HL-60 (cell line): Measurements from ENCODE around the gene GLRX2.

Experiments
- DNase-seq, 2 experiments: peaks; one replicate each; pipeline ENCODE4 v3.0.0-alpha.2; 2010 to 2020; ENCODE audit warnings: low read depth in 1 of 2, low spot score in 1 of 2
- H3K27ac ChIP-seq: fragments of 250-450 bp; sonication (Bioruptor Pico); replicated peaks from 2 replicates; pipeline ENCODE4 v1.5.1; 2020; ENCODE audit warnings: mild to moderate bottlenecking, moderate library complexity
- H3K27me3 ChIP-seq: fragments of 250-450 bp; sonication (Bioruptor Pico); 2 replicates; pipeline ENCODE4 v1.5.1; 2021; ENCODE audit warnings: mild to moderate bottlenecking, moderate library complexity; ENCODE audit not compliant: insufficient read depth, poor library complexity, severe bottlenecking
- H3K4me3 ChIP-seq: replicated peaks from 2 replicates; pipeline ENCODE4 v1.5.1; 2011; ENCODE audit warnings: mild to moderate bottlenecking, control low read depth, low read length; ENCODE audit not compliant: insufficient read depth
- GABPA ChIP-seq: IDR thresholded peaks from 2 replicates; pipeline ENCODE4 v1.6.1; 2012; ENCODE audit warnings: low read depth
- POLR2AphosphoS5 ChIP-seq: IDR thresholded peaks from 2 replicates; pipeline ENCODE4 v1.6.1; 2012; ENCODE audit warnings: low read depth
- REST ChIP-seq: IDR thresholded peaks from 2 replicates; pipeline ENCODE4 v1.6.1; 2012; ENCODE audit warnings: low read depth; ENCODE audit not compliant: insufficient replicate concordance
- SPI1 ChIP-seq: IDR thresholded peaks from 2 replicates; pipeline ENCODE4 v1.6.1; 2012; ENCODE audit warnings: low read depth, mild to moderate bottlenecking, borderline replicate concordance
- TF ChIP-seq, protein P1 (sequence below): IDR thresholded peaks from one replicate; pipeline ENCODE4 v1.5.1; 2011; ENCODE audit warnings: low read length, control low read depth, inconsistent platforms; ENCODE audit not compliant: insufficient read depth

The GLRX2 gene

GRCh38 chr1:193070386-193070753 lies 34.8 kb downstream of the GLRX2 start:
- peak overlapping the region; percentile 33 for H3K27ac ChIP-seq
- H3K4me3 ChIP-seq: no peak overlapping the region
- TF ChIP-seq REST (no peak), POLR2AphosphoS5 (no peak), GABPA (no peak), SPI1 (no peak)
- TF ChIP-seq, protein P1, sequence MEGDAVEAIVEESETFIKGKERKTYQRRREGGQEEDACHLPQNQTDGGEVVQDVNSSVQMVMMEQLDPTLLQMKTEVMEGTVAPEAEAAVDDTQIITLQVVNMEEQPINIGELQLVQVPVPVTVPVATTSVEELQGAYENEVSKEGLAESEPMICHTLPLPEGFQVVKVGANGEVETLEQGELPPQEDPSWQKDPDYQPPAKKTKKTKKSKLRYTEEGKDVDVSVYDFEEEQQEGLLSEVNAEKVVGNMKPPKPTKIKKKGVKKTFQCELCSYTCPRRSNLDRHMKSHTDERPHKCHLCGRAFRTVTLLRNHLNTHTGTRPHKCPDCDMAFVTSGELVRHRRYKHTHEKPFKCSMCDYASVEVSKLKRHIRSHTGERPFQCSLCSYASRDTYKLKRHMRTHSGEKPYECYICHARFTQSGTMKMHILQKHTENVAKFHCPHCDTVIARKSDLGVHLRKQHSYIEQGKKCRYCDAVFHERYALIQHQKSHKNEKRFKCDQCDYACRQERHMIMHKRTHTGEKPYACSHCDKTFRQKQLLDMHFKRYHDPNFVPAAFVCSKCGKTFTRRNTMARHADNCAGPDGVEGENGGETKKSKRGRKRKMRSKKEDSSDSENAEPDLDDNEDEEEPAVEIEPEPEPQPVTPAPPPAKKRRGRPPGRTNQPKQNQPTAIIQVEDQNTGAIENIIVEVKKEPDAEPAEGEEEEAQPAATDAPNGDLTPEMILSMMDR: no peak
- no peaks in the 10 kb centered on the region for H3K27me3 ChIP-seq
- no peak for DNase-seq

DNA sequence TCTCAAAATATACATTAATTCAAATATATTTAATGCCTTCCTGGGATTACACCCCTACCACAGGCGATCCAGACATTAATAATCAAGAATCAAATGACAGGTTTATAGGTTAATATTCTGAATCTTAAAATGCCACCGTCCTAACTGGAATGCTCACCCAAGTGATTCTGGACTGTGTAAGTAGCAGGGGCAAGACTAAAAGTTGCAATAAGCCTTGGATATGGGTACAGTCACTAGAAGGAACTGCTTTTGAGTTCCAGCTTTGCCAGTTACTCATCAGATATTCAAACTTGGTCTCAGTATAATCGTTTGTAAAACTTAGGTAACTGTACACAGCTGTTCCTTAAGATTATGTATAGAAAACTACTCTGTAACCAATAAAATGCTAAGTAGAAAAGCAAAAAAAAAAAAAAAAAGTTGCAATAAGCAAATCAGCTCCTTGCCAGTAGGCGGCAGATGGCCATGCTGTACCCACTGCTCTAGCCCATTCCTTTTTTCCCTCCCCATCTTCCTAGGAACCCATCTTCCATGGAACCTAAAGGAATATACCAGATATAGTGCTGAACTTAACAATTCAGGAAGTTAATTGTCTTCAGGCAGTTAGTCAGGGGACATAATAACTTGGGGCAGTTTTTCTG lies 35.3 kb downstream of the GLRX2 start:
- DNase-seq: no peak
- no peaks in the 10 kb centered on the region for H3K27me3 ChIP-seq
- H3K4me3 ChIP-seq: no peak overlapping the region
- peak overlapping the region; percentile 33 for H3K27ac ChIP-seq
- TF ChIP-seq SPI1: no peak
- TF ChIP-seq GABPA: no peak
- no peak for TF ChIP-seq REST
- TF ChIP-seq, protein P1: no peak
- TF ChIP-seq POLR2AphosphoS5: no peak

DNA sequence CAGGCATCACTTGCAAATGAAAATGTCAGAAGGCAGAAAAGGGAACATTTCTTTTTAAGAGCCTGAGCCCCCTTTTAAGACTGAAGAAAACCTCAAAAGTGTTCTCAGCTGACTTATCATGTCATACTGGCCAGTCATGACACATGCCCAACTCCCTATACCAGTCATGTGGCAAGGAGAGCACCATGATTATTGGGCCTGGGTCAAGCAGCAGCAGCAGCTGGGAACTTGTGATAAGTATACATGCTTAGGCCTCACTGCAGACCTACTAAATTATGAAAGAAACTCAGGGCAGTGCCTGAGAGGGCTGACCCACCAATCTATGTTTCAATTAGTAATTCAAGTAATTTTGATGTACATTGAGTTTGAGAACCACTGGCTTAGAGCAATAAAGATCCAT lies 37.2 kb downstream of the GLRX2 start:
- Histone ChIP-seq H3K27me3 (no peaks in the 10 kb centered on the region), H3K4me3 (no peak overlapping the region), H3K27ac (no peak overlapping the region)
- TF ChIP-seq REST (no peak), POLR2AphosphoS5 (no peak), SPI1 (no peak), GABPA (no peak)
- TF ChIP-seq, protein P1: no peak
- no peak for DNase-seq
